ENCODE measurements around the gene RNF182.
"Not testable (repeated sequence)": the region's sequence is repeated elsewhere in the genome, so short reads cannot be mapped to it uniquely, and the experiment has no call there.

Gene RNF182

GRCh38 chr6:13953061-13953705 lies 28.4 kb downstream of the RNF182 start:
- Histone ChIP-seq H3K27ac (ENCODE audit: poor library complexity, severe bottlenecking) (no peak overlapping the region), H3K9me3 (ENCODE audit: severe bottlenecking) (no peaks in the 10 kb centered on the region), H3K4me3 (ENCODE audit: severe bottlenecking) (no peak overlapping the region), H3K4me1 (ENCODE audit: insufficient read depth, poor library complexity, severe bottlenecking) (no peaks in the 10 kb centered on the region), H3K27me3 (ENCODE audit: insufficient read depth, poor library complexity, severe bottlenecking) (no peaks in the 10 kb centered on the region), H3K36me3 (ENCODE audit: low read depth) (no peaks in the 10 kb centered on the region)
- TF ChIP-seq CTCF (IDR thresholded peaks at IDR 0.05; ENCODE audit: poor library complexity, severe bottlenecking): no peak
- DNase-seq (ENCODE audit: low spot score): no peak
- ATAC-seq (ENCODE audit: low read depth): peak; percentile 67

GRCh38 chr6:13965582-13966127 lies 40.9 kb downstream of the RNF182 start:
- Histone ChIP-seq H3K4me1 (ENCODE audit: insufficient read depth, poor library complexity, severe bottlenecking) (no peaks in the 10 kb centered on the region), H3K27me3 (ENCODE audit: insufficient read depth, poor library complexity, severe bottlenecking) (peaks cover 25% of the 10 kb centered on the region), H3K4me3 (ENCODE audit: severe bottlenecking) (no peak overlapping the region), H3K36me3 (ENCODE audit: low read depth) (no peaks in the 10 kb centered on the region), H3K27ac (ENCODE audit: poor library complexity, severe bottlenecking) (no peak overlapping the region), H3K9me3 (ENCODE audit: severe bottlenecking) (no peaks in the 10 kb centered on the region)
- ATAC-seq (ENCODE audit: low read depth) (no peak), DNase-seq (ENCODE audit: low spot score) (no peak)
- TF ChIP-seq CTCF (IDR thresholded peaks at IDR 0.05; ENCODE audit: poor library complexity, severe bottlenecking): no peak

- ATAC-seq (ENCODE audit: low read depth): no peak
- Histone ChIP-seq H3K27ac (ENCODE audit: poor library complexity, severe bottlenecking) (no peak overlapping the region), H3K36me3 (ENCODE audit: low read depth) (no peaks in the 10 kb centered on the region), H3K9me3 (ENCODE audit: severe bottlenecking) (no peaks in the 10 kb centered on the region), H3K4me3 (ENCODE audit: severe bottlenecking) (no peak overlapping the region), H3K27me3 (ENCODE audit: insufficient read depth, poor library complexity, severe bottlenecking) (no peaks in the 10 kb centered on the region), H3K4me1 (ENCODE audit: insufficient read depth, poor library complexity, severe bottlenecking) (no peaks in the 10 kb centered on the region)
- no peak for TF ChIP-seq CTCF (IDR thresholded peaks at IDR 0.05; ENCODE audit: poor library complexity, severe bottlenecking)
- no peak for DNase-seq (ENCODE audit: low spot score)
Measured at GRCh38 chr6:13971303-13971702, 46.6 kb downstream of the RNF182 start.

GRCh38 chr6:13972602-13973001 lies 47.9 kb downstream of the RNF182 start:
- not testable (repeated sequence) for H3K4me3 ChIP-seq (ENCODE audit: severe bottlenecking); DNase-seq (ENCODE audit: low spot score); H3K9me3 ChIP-seq (ENCODE audit: severe bottlenecking); H3K4me1 ChIP-seq (ENCODE audit: insufficient read depth, poor library complexity, severe bottlenecking); H3K27ac ChIP-seq (ENCODE audit: poor library complexity, severe bottlenecking); ATAC-seq (ENCODE audit: low read depth); H3K27me3 ChIP-seq (ENCODE audit: insufficient read depth, poor library complexity, severe bottlenecking); H3K36me3 ChIP-seq (ENCODE audit: low read depth)

GRCh38 chr6:13973422-13973821 lies 48.7 kb downstream of the RNF182 start:
- not testable (repeated sequence) for H3K36me3 ChIP-seq (ENCODE audit: low read depth); H3K4me1 ChIP-seq (ENCODE audit: insufficient read depth, poor library complexity, severe bottlenecking); H3K27ac ChIP-seq (ENCODE audit: poor library complexity, severe bottlenecking); H3K9me3 ChIP-seq (ENCODE audit: severe bottlenecking); H3K27me3 ChIP-seq (ENCODE audit: insufficient read depth, poor library complexity, severe bottlenecking); ATAC-seq (ENCODE audit: low read depth); DNase-seq (ENCODE audit: low spot score); H3K4me3 ChIP-seq (ENCODE audit: severe bottlenecking)

- H3K27ac ChIP-seq (ENCODE audit: poor library complexity, severe bottlenecking): no peak overlapping the region
- TF ChIP-seq CTCF (IDR thresholded peaks at IDR 0.05; ENCODE audit: poor library complexity, severe bottlenecking): no peak
Measured at GRCh38 chr6:13978102-13978640, 53.4 kb downstream of the RNF182 start.

More at GRCh38 chr6:13978102-13978640, 53.4 kb downstream of the RNF182 start:
- no peak for ATAC-seq (ENCODE audit: low read depth)
- Histone ChIP-seq H3K9me3 (ENCODE audit: severe bottlenecking) (no peaks in the 10 kb centered on the region), H3K4me1 (ENCODE audit: insufficient read depth, poor library complexity, severe bottlenecking) (no peaks in the 10 kb centered on the region), H3K36me3 (ENCODE audit: low read depth) (no peaks in the 10 kb centered on the region), H3K4me3 (ENCODE audit: severe bottlenecking) (no peak overlapping the region), H3K27me3 (ENCODE audit: insufficient read depth, poor library complexity, severe bottlenecking) (no peaks in the 10 kb centered on the region)
- no peak for DNase-seq (ENCODE audit: low spot score)
